ENCODE measurements around the gene IKZF2.

The IKZF2 gene

GRCh38 chr2:213151437-213152064, at the start of gene IKZF2:
Gene IKZF2 (minus strand): TSS chr2:213151612. CDS start chr2:213148629, 2,983 bp downstream.
- peak; percentile 88 for DNase-seq

- no peak for DNase-seq
Observed at GRCh38 chr2:213199871-213200270, 48.5 kb upstream of the IKZF2 start.

- DNase-seq: peak; percentile 78
Observed at GRCh38 chr2:213189001-213189899, 37.8 kb upstream of the IKZF2 start.

GRCh38 chr2:213188533-213188867, 37.1 kb upstream of the IKZF2 start:
- no peak for DNase-seq

- DNase-seq: peak; percentile 92
Observed at GRCh38 chr2:213187833-213188532, 36.6 kb upstream of the IKZF2 start.

GRCh38 chr2:213187386-213187785, 36.0 kb upstream of the IKZF2 start:
- no peak for DNase-seq

GRCh38 chr2:213185147-213185822, 33.9 kb upstream of the IKZF2 start:
- DNase-seq: no peak

- DNase-seq: no peak
Observed at GRCh38 chr2:213181712-213182111, 30.3 kb upstream of the IKZF2 start.

GRCh38 chr2:213177679-213178078, 26.3 kb upstream of the IKZF2 start:
- no peak for DNase-seq

- no peak for DNase-seq
Observed at GRCh38 chr2:213175673-213176247, 24.3 kb upstream of the IKZF2 start.

- peak; percentile 68 for DNase-seq
Observed at GRCh38 chr2:213172641-213173040, 21.2 kb upstream of the IKZF2 start.

- no peak for DNase-seq
Observed at GRCh38 chr2:213171147-213171546, 19.7 kb upstream of the IKZF2 start.

GRCh38 chr2:213167271-213167930, 16.0 kb upstream of the IKZF2 start:
- DNase-seq: no peak

GRCh38 chr2:213166109-213166508, 14.7 kb upstream of the IKZF2 start:
- DNase-seq: no peak

- no peak for DNase-seq
Observed at GRCh38 chr2:213164263-213164662, 12.9 kb upstream of the IKZF2 start.

- no peak for DNase-seq
Observed at GRCh38 chr2:213162516-213163118, 11.2 kb upstream of the IKZF2 start.

- no peak for DNase-seq
Observed at GRCh38 chr2:213161759-213162515, 10.5 kb upstream of the IKZF2 start.

GRCh38 chr2:213159768-213160167, 8.4 kb upstream of the IKZF2 start:
- no peak for DNase-seq

- no peak for DNase-seq
Observed at GRCh38 chr2:213157242-213157641, 5.8 kb upstream of the IKZF2 start.

- no peak for DNase-seq
Observed at GRCh38 chr2:213156717-213157116, 5.3 kb upstream of the IKZF2 start.

GRCh38 chr2:213152888-213153287, 1.5 kb upstream of the IKZF2 start:
- no peak for DNase-seq

Measured in islet precursor cell (in vitro differentiated cells).